ENCODE measurements around the gene ZNF275. TPM values are rescaled to one million over a fixed set of nuclear protein-coding genes. Genes with fewer than 3 reads are reported as not detected.
"Not testable (repeated sequence)": the region's sequence is repeated elsewhere in the genome, so short reads cannot be mapped to it uniquely, and the experiment has no call there.

The ZNF275 gene
- total RNA-seq, 1 experiment from 2014 or later, result 5.0 TPM

GRCh38 chrX:153387987-153388721 is 54.2 kb downstream of the ZNF275 start:
- POLR2A ChIA-PET, result no interaction called here
- Histone ChIP-seq H3K4me1 (ENCODE audit: control insufficient read depth, insufficient read depth, low read length) (no peaks in the 10 kb centered on the region), H3K27ac (ENCODE audit: low read length) (no peak overlapping the region), H3K27me3 (ENCODE audit: control insufficient read depth, insufficient read depth, low read length) (no peaks in the 10 kb centered on the region), H3K9me3 (ENCODE audit: control insufficient read depth, insufficient read depth, low read depth, low read length) (no peaks in the 10 kb centered on the region), H3K4me3 (ENCODE audit: low read depth in 2 of 2, low read length in 2 of 2) (no peak overlapping the region), H3K36me3 (ENCODE audit: control insufficient read depth, insufficient read depth, low read length) (no peaks in the 10 kb centered on the region)
- CTCF ChIA-PET, result no interaction called here
- ATAC-seq, result no peak
- intact Hi-C loops (cut with micrococcal nuclease; ENCODE audit: unreplicated experiment) (no loop called here), in situ Hi-C loops (cut with HindIII; ENCODE audit: low pct_unique_long_range_greater_than_20kb, low sequenced_read_pairs) (no loop called here)
- TF ChIP-seq TCF7L2 (IDR thresholded peaks at IDR 0.05; ENCODE audit: low read depth, low read length), result no peak
- TF ChIP-seq REST (IDR thresholded peaks at IDR 0.05; ENCODE audit: insufficient read depth in 1 of 2, low read depth in 2 of 2, low read length in 1 of 2), result no peak
- TF ChIP-seq CTCF (IDR thresholded peaks at IDR 0.05), result no peak
- no peak for TF ChIP-seq SIN3A (IDR thresholded peaks at IDR 0.05; ENCODE audit: borderline replicate concordance, insufficient read depth, low read depth, low read length)
- TF ChIP-seq POLR2AphosphoS5 (IDR thresholded peaks at IDR 0.05; ENCODE audit: low read depth, low read length), result no peak
- no TSS peak for BruUV-seq (replicated peaks)
- no peak for DNase-seq (ENCODE audit: low read depth, low spot score)

- ATAC-seq (no peak), DNase-seq (ENCODE audit: low read depth, low spot score) (no peak)
- CTCF ChIA-PET, result no interaction called here
- no peaks in the 10 kb centered on the region for H3K27me3 ChIP-seq (ENCODE audit: control insufficient read depth, insufficient read depth, low read length)
- H3K4me3 ChIP-seq (ENCODE audit: low read depth in 2 of 2, low read length in 2 of 2), result no peak overlapping the region
- POLR2A ChIA-PET, result no interaction called here
- intact Hi-C loops (cut with micrococcal nuclease; ENCODE audit: unreplicated experiment) (no loop called here), in situ Hi-C loops (cut with HindIII; ENCODE audit: low pct_unique_long_range_greater_than_20kb, low sequenced_read_pairs) (no loop called here)
- BruUV-seq (replicated peaks), result no TSS peak
- TF ChIP-seq SIN3A (IDR thresholded peaks at IDR 0.05; ENCODE audit: borderline replicate concordance, insufficient read depth, low read depth, low read length), result no peak
- no peak for TF ChIP-seq REST (IDR thresholded peaks at IDR 0.05; ENCODE audit: insufficient read depth in 1 of 2, low read depth in 2 of 2, low read length in 1 of 2)
- TF ChIP-seq CTCF (IDR thresholded peaks at IDR 0.05), result no peak
- no peak for TF ChIP-seq POLR2AphosphoS5 (IDR thresholded peaks at IDR 0.05; ENCODE audit: low read depth, low read length)
- no peak for TF ChIP-seq TCF7L2 (IDR thresholded peaks at IDR 0.05; ENCODE audit: low read depth, low read length)
- H3K4me1 ChIP-seq (ENCODE audit: control insufficient read depth, insufficient read depth, low read length), result no peaks in the 10 kb centered on the region
- H3K9me3 ChIP-seq (ENCODE audit: control insufficient read depth, insufficient read depth, low read depth, low read length), result no peaks in the 10 kb centered on the region
- H3K36me3 ChIP-seq (ENCODE audit: control insufficient read depth, insufficient read depth, low read length), result no peaks in the 10 kb centered on the region
- no peak overlapping the region for H3K27ac ChIP-seq (ENCODE audit: low read length)
These were observed 54.9 kb downstream of the ZNF275 start for GRCh38 chrX:153388722-153389459.

- POLR2A ChIA-PET; H3K4me3 ChIP-seq (ENCODE audit: low read depth in 2 of 2, low read length in 2 of 2); DNase-seq (ENCODE audit: low read depth, low spot score); BruUV-seq (replicated peaks); H3K27ac ChIP-seq (ENCODE audit: low read length); H3K9me3 ChIP-seq (ENCODE audit: control insufficient read depth, insufficient read depth, low read depth, low read length); H3K27me3 ChIP-seq (ENCODE audit: control insufficient read depth, insufficient read depth, low read length); CTCF ChIA-PET; H3K4me1 ChIP-seq (ENCODE audit: control insufficient read depth, insufficient read depth, low read length); intact Hi-C loops (cut with micrococcal nuclease; ENCODE audit: unreplicated experiment); H3K36me3 ChIP-seq (ENCODE audit: control insufficient read depth, insufficient read depth, low read length); ATAC-seq; in situ Hi-C loops (cut with HindIII; ENCODE audit: low pct_unique_long_range_greater_than_20kb, low sequenced_read_pairs): not testable (repeated sequence)
These were observed 55.5 kb downstream of the ZNF275 start for GRCh38 chrX:153389460-153389768.

Measured in Panc1 (cell line).